Spleen (tissue), 7 donors: ENCODE measurements around the gene RYR2.

Source experiments
- POLR2A ChIP-seq, 3 donors: fragments of 450-650 bp; IDR thresholded peaks; one replicate each; pipeline ENCODE4 v1.5.1; 2017; ENCODE audit warnings: antibody characterized with exemption in 3 of 3, mild to moderate bottlenecking in 1 of 3
- TF ChIP-seq, protein P1 (sequence below), 11 experiments: fragments of 200-600 bp in 7 of 11; fragments of 450-650 bp in 4 of 11; sonication (generic) in 4 of 11; IDR thresholded peaks in 8 of 11; conservative IDR thresholded peaks in 3 of 11; 1 replicate in 7 of 11; 2 replicates in 4 of 11; pipeline versions ENCODE4 v1.4.0 to v1.8.0; 2016 to 2021; ENCODE audit warnings: antibody characterized with exemption in 11 of 11, inconsistent platforms in 4 of 11, mild to moderate bottlenecking in 1 of 11
- donor health status: DM: no; HTN: no; CAD: no; lungs with moderate emphysema.
- donor health status: DM: no; HTN: no; CAD: no.
- donor health status: DM: no; HTN: no; CAD: no.

DNA sequence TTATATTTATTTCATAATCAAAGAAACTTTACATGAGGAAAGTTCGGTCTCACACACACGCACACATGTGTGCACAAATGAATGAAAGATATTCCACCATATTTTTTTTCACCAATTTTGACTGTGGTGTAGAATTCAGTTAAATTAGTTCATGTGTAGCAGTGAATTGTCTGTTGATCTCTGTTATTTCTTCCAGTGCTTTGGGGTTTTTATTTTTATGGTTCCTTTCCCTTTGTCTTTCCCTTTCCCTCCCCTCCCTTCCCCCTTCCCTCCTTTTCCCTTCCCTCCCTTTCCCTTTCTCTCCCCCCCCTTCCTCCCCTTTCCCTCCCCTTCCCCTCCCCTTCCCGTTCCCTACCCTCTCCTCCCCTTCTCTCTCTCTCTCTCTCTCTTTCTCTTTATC, 8.9 kb downstream of the RYR2 start:
- TF ChIP-seq, protein P1, sequence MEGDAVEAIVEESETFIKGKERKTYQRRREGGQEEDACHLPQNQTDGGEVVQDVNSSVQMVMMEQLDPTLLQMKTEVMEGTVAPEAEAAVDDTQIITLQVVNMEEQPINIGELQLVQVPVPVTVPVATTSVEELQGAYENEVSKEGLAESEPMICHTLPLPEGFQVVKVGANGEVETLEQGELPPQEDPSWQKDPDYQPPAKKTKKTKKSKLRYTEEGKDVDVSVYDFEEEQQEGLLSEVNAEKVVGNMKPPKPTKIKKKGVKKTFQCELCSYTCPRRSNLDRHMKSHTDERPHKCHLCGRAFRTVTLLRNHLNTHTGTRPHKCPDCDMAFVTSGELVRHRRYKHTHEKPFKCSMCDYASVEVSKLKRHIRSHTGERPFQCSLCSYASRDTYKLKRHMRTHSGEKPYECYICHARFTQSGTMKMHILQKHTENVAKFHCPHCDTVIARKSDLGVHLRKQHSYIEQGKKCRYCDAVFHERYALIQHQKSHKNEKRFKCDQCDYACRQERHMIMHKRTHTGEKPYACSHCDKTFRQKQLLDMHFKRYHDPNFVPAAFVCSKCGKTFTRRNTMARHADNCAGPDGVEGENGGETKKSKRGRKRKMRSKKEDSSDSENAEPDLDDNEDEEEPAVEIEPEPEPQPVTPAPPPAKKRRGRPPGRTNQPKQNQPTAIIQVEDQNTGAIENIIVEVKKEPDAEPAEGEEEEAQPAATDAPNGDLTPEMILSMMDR (IDR thresholded peaks at IDR 0.05 in 8 of 11, conservative IDR thresholded peaks at IDR 0.05 in 3 of 11): no peak
- no peak for TF ChIP-seq POLR2A (IDR thresholded peaks at IDR 0.05)
